DND-41 (cell line): ENCODE measurements around the gene HHATL.

Experiments used
- EZH2 ChIP-seq: IDR thresholded peaks from 3 replicates; pipeline ENCODE4 v1.6.1; 2012; ENCODE audit warnings: borderline replicate concordance, low read depth, mild to moderate bottlenecking, moderate library complexity, low read length, inconsistent platforms; ENCODE audit not compliant: severe bottlenecking
- TF ChIP-seq, protein P1 (sequence below): IDR thresholded peaks from 2 replicates; pipeline ENCODE4 v1.5.1; 2012; ENCODE audit warnings: borderline replicate concordance, low read length, moderate library complexity, mild to moderate bottlenecking; ENCODE audit not compliant: poor library complexity, severe bottlenecking; ENCODE audit errors: extremely low read depth

DNA sequence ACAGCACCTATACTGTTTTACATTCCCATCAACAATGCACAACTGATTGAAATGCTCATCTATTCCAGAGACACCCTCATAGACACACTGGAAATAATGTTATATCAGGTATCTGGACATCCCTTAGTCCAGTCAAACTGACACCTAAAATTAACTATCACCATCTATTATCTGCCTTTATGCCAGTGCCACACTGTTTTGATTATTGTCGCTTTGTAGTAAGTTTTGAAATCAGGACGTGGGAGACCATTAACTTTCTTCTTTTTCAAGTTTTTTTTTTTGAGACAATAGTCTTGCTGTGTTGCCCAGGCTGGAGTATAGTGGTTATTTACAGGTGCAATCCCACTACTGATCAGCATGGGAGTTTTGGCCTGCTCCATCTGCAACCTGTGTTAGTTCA, 26.7 kb downstream of the HHATL start:
- TF ChIP-seq, protein P1, sequence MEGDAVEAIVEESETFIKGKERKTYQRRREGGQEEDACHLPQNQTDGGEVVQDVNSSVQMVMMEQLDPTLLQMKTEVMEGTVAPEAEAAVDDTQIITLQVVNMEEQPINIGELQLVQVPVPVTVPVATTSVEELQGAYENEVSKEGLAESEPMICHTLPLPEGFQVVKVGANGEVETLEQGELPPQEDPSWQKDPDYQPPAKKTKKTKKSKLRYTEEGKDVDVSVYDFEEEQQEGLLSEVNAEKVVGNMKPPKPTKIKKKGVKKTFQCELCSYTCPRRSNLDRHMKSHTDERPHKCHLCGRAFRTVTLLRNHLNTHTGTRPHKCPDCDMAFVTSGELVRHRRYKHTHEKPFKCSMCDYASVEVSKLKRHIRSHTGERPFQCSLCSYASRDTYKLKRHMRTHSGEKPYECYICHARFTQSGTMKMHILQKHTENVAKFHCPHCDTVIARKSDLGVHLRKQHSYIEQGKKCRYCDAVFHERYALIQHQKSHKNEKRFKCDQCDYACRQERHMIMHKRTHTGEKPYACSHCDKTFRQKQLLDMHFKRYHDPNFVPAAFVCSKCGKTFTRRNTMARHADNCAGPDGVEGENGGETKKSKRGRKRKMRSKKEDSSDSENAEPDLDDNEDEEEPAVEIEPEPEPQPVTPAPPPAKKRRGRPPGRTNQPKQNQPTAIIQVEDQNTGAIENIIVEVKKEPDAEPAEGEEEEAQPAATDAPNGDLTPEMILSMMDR, result no peak
- no peak for TF ChIP-seq EZH2
